Measurements from ENCODE around the gene NKAPD1.
"Not testable (repeated sequence)": the region's sequence is repeated elsewhere in the genome, so short reads cannot be mapped to it uniquely, and the experiment has no call there.

The NKAPD1 gene

GRCh38 chr11:112086422-112087191, 12.5 kb downstream of the NKAPD1 start, which contains the start of the genes SDHD and TIMM8B:
Gene SDHD (plus strand): TSS chr11:112086873. CDS start chr11:112086908, 35 bp downstream.
Gene TIMM8B (minus strand): TSS chr11:112086756. CDS start chr11:112086723, 33 bp downstream.
- peak; percentile 69 to 98 (median 91) for DNase-seq

- peak in 1 of 51 donors; percentile 18 for DNase-seq
Observed at GRCh38 chr11:112087212-112087611, 13.1 kb downstream of the NKAPD1 start.

DNA sequence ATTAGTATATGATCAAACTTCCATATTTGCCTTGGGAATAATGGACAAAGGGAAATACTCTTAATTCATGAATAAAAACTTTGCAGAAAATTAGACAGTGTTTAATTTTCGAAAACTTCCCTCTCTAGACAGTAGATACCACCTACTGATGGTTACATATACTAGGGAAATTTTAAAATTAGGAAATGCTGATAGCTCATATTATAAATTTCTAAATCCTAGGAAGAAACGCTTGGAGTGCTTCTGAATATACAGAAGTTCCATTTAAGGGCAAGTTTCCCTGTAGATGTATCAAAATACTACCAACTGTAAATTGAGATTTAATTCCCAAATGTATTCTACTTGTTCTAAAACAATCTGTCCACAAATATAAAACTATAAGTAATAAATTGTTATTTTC, 21.2 kb downstream of the NKAPD1 start:
- not testable (repeated sequence) for DNase-seq

DNA sequence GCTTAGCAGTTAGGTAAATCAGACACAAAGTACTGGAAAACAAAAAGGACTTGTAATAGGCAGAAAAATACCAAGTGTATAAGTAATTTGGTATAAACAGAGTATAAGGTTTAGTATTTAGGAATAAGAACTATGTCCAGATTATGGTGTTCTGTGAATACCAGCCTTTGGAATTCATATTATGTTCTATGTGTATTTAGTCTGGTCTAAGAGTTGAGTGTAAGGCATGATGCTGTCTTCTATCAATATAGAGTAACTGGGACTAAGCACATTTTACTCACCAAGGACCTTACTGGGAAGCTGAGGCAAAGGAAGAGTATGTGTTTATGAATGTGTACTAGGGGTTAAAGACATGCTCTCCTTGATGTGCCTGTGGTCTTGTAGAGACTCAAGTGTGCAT, 22.1 kb downstream of the NKAPD1 start:
- DNase-seq: no peak

DNA sequence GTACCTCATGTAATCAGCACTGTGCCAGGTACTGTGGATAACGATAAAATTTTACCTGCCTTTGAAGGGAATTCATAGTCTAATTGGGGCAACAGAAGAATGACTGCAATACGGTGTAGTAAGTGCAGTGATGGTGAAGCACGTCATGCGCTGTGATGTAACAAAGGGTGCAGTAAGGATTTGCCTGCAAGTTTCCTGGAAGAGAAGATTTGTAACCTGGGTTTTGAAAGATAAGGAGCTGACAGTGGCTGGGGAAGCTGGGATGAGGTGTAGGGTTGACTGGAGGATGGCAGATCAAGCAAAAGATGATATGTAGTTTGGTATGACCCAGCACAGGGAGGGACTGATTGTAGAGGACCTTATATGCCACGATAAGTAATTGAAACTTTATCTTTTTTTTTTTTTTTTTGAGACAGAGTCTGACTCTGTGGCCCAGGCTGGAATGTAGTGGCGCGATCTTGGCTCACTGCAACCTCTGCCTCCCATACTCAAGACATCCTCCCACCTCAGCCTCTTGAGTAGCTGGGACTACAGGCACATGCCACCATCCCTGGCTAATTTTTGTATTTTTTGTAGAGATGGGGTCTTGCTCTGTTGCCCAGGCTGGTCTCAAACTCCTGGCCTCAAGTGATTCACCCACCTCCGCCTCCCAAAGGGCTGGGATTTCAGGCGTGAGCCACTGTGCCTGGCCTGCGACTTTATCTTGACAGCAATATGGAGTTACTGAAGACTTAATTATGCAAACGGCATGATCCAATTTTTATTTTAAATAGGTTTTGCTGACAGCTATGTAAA, 23.8 kb downstream of the NKAPD1 start:
- DNase-seq: no peak

GRCh38 chr11:112100462-112100861, 26.4 kb downstream of the NKAPD1 start:
- DNase-seq: no peak

GRCh38 chr11:112103446-112103845, 29.3 kb downstream of the NKAPD1 start:
- DNase-seq: no peak

GRCh38 chr11:112106070-112106469, 32.0 kb downstream of the NKAPD1 start:
- no peak for DNase-seq

DNA sequence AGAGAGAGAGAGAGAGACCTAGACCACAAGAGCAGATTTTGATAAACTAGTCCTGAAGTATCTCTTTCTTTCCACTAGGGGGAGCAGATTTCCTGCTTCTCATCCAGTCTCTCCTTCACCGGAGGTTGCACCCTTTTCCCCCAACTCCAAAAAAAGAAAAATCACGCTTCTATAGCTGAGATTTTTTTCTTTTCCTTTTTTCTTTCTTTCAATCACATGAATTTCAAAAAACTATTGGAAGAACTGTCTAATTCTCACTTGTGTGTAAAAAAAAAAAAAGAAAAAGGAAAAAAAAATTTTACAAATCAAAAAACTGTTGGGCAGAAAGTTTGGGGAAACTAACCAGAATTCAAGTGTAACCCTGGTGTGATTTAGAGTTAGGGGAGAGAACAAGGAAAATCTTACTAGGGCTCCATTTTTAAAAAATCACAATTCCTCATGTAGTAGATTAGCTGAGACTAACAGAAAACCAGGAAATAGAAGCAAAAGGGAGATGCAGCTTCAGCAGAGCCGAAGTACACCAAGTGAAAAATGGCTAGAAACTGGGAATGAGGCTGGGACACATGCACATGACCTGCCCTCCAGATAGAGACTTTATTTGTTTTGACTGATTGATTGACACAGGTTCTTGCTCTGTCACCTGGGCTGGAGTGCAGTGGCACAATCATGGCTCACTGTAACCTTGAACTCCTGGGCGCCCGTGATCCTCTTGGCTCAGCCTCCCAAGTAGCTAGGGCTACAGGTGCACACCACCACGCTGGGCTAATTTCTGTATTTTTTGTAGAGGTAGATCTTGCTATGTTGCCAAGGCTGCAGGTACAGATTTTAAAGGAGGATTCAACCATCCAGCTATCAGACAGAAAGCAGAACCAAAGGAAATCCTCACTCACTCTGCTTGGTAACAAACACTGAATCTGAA, 39.7 kb downstream of the NKAPD1 start:
- peak in 3 of 51 donors; percentile 1 to 22 (median 19) for DNase-seq

DNA sequence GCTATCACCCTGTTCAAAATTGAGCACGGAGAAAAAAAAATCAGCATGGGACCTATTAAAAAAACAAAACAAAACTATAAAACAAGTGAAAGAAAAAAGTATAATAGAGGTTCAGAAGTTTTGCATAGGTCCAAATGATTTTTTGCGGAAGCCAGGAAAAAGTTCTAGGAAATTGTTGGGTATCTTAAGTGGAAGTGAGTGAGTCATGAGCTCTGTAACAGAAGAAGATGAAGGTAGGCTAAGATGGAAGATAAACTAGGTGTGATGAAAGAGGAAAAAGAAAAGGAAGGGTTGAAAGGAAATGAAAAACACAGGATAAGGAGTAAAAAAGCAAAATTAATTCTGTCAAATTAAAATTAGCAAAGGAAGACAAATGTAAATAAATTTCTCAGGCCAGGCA, 40.4 kb downstream of the NKAPD1 start:
- DNase-seq: no peak

- no peak for DNase-seq
Observed at GRCh38 chr11:112115386-112115785, 41.3 kb downstream of the NKAPD1 start.

DNA sequence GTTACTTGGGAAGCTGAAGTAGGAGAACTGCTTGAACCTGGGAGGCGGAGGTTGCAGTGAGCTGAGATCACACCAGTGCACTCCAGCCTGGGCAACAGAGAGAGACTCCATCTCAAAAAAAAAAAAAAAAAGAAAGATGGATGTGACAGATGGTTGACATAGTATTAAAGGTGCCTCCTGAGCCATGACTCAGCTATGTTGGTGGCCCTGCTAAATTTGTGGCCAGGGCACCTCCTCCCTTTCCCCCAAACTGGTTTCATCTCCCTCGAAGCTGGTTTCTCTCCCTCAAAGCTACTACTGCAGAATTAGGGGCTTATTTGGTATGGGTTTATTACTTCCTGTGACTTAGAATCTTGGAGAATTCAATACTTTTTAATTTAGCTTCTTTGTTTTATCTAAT, 44.1 kb downstream of the NKAPD1 start:
- DNase-seq: no peak

GRCh38 chr11:112121981-112122615, 48.0 kb downstream of the NKAPD1 start:
- no peak for DNase-seq

DNA sequence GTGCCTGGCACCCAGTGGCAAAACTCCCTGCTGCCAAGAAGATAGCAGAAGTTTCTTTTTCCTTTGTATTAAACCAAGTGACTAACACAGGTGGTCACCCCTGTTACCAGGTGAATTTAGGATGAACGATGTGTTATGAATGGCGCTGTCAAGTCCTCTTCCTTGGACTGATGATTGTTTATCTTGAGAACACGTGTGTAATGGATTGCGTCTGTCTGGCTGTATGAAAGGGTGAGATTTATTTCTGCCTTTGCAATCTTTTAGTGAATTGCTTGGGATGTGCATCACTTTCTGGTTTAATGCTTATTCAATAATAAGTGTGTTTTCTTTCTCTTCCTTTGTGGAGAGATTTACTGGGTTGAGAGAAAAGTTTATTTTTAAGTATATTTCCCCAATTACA, 49.0 kb downstream of the NKAPD1 start:
- DNase-seq: no peak

DNA sequence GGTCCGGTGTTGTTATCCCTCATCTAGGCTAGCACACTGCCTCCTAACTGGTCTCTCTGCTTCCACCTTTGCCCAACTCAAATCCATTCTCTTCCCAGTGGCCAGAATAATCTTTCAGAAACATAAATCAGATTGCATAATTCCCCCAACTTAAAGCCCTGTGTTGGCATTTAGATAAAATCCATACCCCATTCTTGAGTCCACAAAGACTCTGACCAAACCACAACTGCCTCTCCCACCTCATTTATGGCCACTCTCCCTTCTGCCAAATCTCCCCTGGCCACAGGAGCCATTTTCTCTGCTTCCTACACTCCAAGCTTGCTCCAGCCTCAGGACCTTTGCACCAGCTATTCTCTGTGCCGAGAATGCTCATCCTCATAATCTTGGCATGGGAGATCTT, 53.0 kb downstream of the NKAPD1 start:
- DNase-seq: no peak

DNA sequence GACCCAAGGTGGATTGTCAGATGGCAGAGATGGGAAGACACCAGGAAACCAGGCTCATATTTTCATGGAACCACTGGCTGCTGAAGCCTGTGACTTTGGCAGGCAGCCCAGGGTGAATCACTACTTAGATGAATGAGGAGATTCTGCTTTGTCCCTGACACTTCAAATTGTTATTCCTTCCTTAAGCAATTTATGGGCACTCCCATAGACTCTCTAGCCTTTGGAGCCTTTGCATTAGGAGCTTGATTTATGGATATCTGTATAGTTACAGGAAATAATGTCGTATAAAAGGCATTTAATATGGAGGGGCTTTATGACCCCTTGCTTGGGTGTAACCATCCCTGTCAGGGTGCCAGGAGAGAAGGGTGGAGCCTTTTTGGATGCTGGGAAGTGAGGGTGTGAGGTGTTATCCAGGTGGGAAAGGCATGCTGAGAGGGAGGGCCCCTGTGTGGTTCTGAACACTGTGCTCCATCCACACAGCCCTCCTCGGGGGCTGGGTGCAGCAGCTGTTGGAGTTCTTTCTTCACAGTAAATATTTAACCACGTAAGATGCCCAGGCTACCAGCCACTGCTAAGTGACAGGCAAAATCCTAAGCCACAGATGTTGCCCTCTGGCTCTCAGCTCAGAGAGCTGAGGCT, 54.5 kb downstream of the NKAPD1 start:
- peak in 20 of 51 donors; percentile 2 to 48 (median 17) for DNase-seq

DNA sequence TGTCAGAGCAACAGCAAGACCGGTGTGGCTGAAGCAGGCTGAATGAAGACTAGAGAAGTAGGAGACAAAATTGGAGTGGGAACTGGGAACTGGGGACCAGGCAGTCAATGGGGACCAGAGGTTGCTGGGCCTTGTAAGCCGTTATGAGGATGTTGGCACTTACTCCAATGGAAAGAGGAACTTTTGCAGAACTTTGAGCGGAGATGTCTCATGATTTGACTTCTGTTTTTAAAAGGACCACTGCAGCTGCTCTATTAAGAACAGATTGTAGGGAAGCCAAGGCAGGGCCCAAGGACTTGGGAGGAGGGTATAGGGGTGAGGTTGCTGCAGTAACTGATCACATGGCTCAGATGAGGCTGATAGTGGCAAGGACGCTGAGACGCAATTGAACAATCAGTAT, 55.6 kb downstream of the NKAPD1 start:
- peak in 11 of 51 donors; percentile 3 to 28 (median 8) for DNase-seq

- DNase-seq: no peak
Observed at GRCh38 chr11:112132737-112133136, 58.6 kb downstream of the NKAPD1 start.

DNA sequence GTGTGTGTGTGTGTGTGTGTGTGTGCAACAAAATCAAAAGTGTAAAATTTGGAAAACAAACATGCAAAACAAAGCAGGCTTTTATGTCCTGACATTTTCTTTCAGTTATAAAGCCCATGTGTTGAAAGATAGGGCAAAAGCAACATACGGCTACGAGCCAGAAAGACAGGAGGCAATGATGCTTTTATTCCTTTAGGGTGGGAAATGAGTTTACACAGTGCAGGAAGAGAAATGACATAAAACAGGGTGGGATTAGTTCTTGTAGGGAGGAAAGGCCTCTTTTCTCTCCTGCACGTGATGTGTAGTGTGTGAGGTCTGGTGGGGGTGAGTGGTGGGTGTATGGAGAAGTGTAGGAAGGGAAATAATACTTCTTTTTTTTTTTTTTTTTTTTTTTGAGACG, 60.4 kb downstream of the NKAPD1 start:
- no peak for DNase-seq
